ENCODE measurements around the gene ANTXR2. TPM values are rescaled to one million over a fixed set of nuclear protein-coding genes. Genes with fewer than 3 reads are reported as not detected.

Gene ANTXR2
- total RNA-seq, 2 donors from 2014 or later: 13.6 to 16.4 TPM

DNA sequence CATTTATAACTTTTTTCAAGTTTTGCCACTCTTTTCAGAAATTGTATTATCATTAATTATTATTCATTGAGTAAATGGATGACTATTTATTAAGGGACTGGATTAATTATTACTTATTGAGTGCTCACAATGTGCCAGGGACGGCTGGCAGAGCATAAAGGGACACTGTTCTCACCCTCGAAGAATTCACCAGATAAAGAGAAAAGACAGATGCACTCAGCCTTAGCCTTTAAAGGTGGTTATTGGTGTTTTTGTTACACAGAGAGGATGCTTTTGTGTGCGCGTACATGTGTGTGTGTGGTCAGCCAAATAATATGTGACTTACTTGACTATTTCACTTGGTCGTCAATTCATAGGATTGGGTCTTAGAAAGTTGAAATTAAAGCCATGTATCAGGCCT lies 187.0 kb downstream of the ANTXR2 start:
- H3K27me3 ChIP-seq (ENCODE audit: control insufficient read depth, insufficient read depth, low read length, poor library complexity, severe bottlenecking): no peaks in the 10 kb centered on the region
- no peak overlapping the region for H3K9ac ChIP-seq (ENCODE audit: extremely low read depth, low read length, poor library complexity, severe bottlenecking)
- no peak for DNase-seq
- TF ChIP-seq CTCF (conservative IDR thresholded peaks at IDR 0.05): no peak
- no peak overlapping the region for H3K27ac ChIP-seq (ENCODE audit: low read depth, low read length)
- no peaks in the 10 kb centered on the region for H3K36me3 Mint-ChIP-seq (ENCODE audit: low read depth)
- WGBS, 2 experiments (ENCODE audit: insufficient coverage in 1 of 2, insufficient read length in 1 of 2): 94 to 97% methylated on average over 5 of the region's 5 CpGs
- H3K9me3 Mint-ChIP-seq: no peaks in the 10 kb centered on the region
- no peaks in the 10 kb centered on the region for H3K27me3 Mint-ChIP-seq (ENCODE audit: insufficient read depth)
- no peak overlapping the region for H3K4me3 Mint-ChIP-seq
- H3K27ac Mint-ChIP-seq: no peak overlapping the region
- H3K4me1 Mint-ChIP-seq: peaks cover 4% of the 10 kb centered on the region
- H3K36me3 ChIP-seq (ENCODE audit: control insufficient read depth, insufficient read depth, low read length): no peaks in the 10 kb centered on the region
- H3K4me1 ChIP-seq (ENCODE audit: control insufficient read depth, insufficient read depth, low read length): no peaks in the 10 kb centered on the region
- no peak overlapping the region for H3K4me3 ChIP-seq (ENCODE audit: low read length)
- no peaks in the 10 kb centered on the region for H3K9me3 ChIP-seq (ENCODE audit: control insufficient read depth, low read length)

DNA sequence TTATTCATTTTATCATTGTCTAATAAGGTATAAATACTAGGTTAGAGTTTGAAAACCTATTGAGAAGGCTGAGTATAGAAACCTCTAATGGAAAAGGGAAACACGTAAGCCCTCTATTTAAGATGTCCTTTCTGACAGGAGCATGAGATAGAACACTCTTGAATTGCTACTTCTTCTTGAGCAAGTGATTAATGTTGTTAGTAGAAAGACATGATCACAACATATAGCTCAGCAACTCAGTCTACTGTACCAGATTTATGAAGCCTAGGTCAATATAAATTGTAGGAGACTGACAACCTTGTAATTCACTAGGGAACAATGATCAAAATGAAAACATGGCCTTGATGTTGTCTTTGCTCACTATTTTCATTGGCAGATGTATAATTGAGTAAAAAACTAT lies 189.7 kb downstream of the ANTXR2 start:
- no peak overlapping the region for H3K9ac ChIP-seq (ENCODE audit: extremely low read depth, low read length, poor library complexity, severe bottlenecking)
- H3K4me1 ChIP-seq (ENCODE audit: control insufficient read depth, insufficient read depth, low read length): no peaks in the 10 kb centered on the region
- H3K9me3 ChIP-seq (ENCODE audit: control insufficient read depth, low read length): peaks cover 4% of the 10 kb centered on the region
- no peak overlapping the region for H3K4me3 Mint-ChIP-seq
- H3K27me3 ChIP-seq (ENCODE audit: control insufficient read depth, insufficient read depth, low read length, poor library complexity, severe bottlenecking): no peaks in the 10 kb centered on the region
- no peak overlapping the region for H3K27ac Mint-ChIP-seq
- H3K27me3 Mint-ChIP-seq (ENCODE audit: insufficient read depth): no peaks in the 10 kb centered on the region
- WGBS, 2 experiments (ENCODE audit: insufficient coverage in 1 of 2, insufficient read length in 1 of 2): 98 to 100% methylated on average over 1 of the region's 1 CpG
- no peak overlapping the region for H3K4me3 ChIP-seq (ENCODE audit: low read length)
- no peaks in the 10 kb centered on the region for H3K4me1 Mint-ChIP-seq
- H3K9me3 Mint-ChIP-seq: peaks cover under 1% of the 10 kb centered on the region
- no peak overlapping the region for H3K27ac ChIP-seq (ENCODE audit: low read depth, low read length)
- no peaks in the 10 kb centered on the region for H3K36me3 ChIP-seq (ENCODE audit: control insufficient read depth, insufficient read depth, low read length)
- DNase-seq: no peak
- TF ChIP-seq CTCF (conservative IDR thresholded peaks at IDR 0.05): no peak
- H3K36me3 Mint-ChIP-seq (ENCODE audit: low read depth): no peaks in the 10 kb centered on the region

- Histone ChIP-seq H3K36me3 (ENCODE audit: control insufficient read depth, insufficient read depth, low read length) (no peaks in the 10 kb centered on the region), H3K27me3 (ENCODE audit: control insufficient read depth, insufficient read depth, low read length, poor library complexity, severe bottlenecking) (no peaks in the 10 kb centered on the region), H3K27ac (ENCODE audit: low read depth, low read length) (no peak overlapping the region), H3K9ac (ENCODE audit: extremely low read depth, low read length, poor library complexity, severe bottlenecking) (no peak overlapping the region), H3K4me3 (ENCODE audit: low read length) (no peak overlapping the region), H3K4me1 (ENCODE audit: control insufficient read depth, insufficient read depth, low read length) (no peaks in the 10 kb centered on the region), H3K9me3 (ENCODE audit: control insufficient read depth, low read length) (peaks cover 8% of the 10 kb centered on the region)
- Mint-ChIP-seq H3K9me3 (peaks cover 5% of the 10 kb centered on the region), H3K27me3 (ENCODE audit: insufficient read depth) (no peaks in the 10 kb centered on the region), H3K36me3 (ENCODE audit: low read depth) (no peaks in the 10 kb centered on the region), H3K4me3 (no peak overlapping the region), H3K4me1 (no peaks in the 10 kb centered on the region), H3K27ac (no peak overlapping the region)
- DNase-seq: no peak
- WGBS, 2 experiments (ENCODE audit: insufficient coverage in 1 of 2, insufficient read length in 1 of 2): no CpG with 5 or more reads among the region's 1 CpG
- TF ChIP-seq CTCF (conservative IDR thresholded peaks at IDR 0.05): no peak
Measured at GRCh38 chr4:79882806-79883205, 190.2 kb downstream of the ANTXR2 start.

Measured in endodermal cell (in vitro differentiated cells).